Measurements from ENCODE around the gene JAGN1. TPM values are rescaled to one million over a fixed set of nuclear protein-coding genes. Genes with fewer than 3 reads are reported as not detected.
"Not testable (repeated sequence)": the region's sequence is repeated elsewhere in the genome, so short reads cannot be mapped to it uniquely, and the experiment has no call there.

JAGN1 gene
- total and polyA plus RNA-seq, 9 of the 15 experiments (the other 6 are each of a cell fraction or from before 2014, with no cell fraction given), result 31.6 to 77.8 (median 40.3) TPM

- in situ Hi-C loops (cut with MboI) (no loop called here), intact Hi-C loops (cut with micrococcal nuclease) (loop anchor here (5.0 kb wide), 2 partner anchors 53 to 68 kb away; partner anchors contain the start of genes CRELD1 and IL17RC)
- TF ChIP-seq FOXA3 (CRISPR knock-in tag; conservative IDR thresholded peaks at IDR 0.05 in 1 of 2, IDR thresholded peaks at IDR 0.05 in 1 of 2) (no peak), CEBPB (tag; IDR thresholded peaks at IDR 0.05) (peak; percentile 40; the same call in 1 of the 2 replicates), NFIC (IDR thresholded peaks at IDR 0.05) (peak; percentile 75)
- no peaks in the 10 kb centered on the region for H3K36me3 ChIP-seq (ENCODE audit: control insufficient read depth, insufficient read depth, low read length)
- H3K4me2 ChIP-seq (ENCODE audit: insufficient read depth, low read length), result no peak overlapping the region
- no peaks in the 10 kb centered on the region for H3K27me3 ChIP-seq (ENCODE audit: control insufficient read depth in 2 of 2, insufficient read depth in 2 of 2, low read length in 2 of 2)
- POLR2A ChIA-PET, result interaction anchor here (0.6 to 1.2 kb wide), 4 partner anchors 16 to 497 kb away, joined by 3 to 4 read pairs (median 4); partner anchors contain the start of gene SEC13
- H3K27ac ChIP-seq (ENCODE audit: extremely low read depth, low read depth, low read length), result no peak overlapping the region
- no peaks in the 10 kb centered on the region for H3K79me2 ChIP-seq (ENCODE audit: control insufficient read depth, insufficient read depth, low read length)
- CTCF ChIA-PET (ENCODE audit: low intra/inter-chr PET ratio), result interaction anchor here (1.0 kb wide), 1 partner anchor 177 kb away, joined by 3 read pairs; no protein-coding TSS in a partner anchor
- H3K9me3 ChIP-seq (replicated peaks; ENCODE audit: control insufficient read depth, insufficient read depth, low read depth, low read length), result no peaks in the 10 kb centered on the region
- no peak for DNase-seq (ENCODE audit: extremely low read depth in 1 of 4, low spot score in 3 of 4)
- H3K9ac ChIP-seq (ENCODE audit: insufficient read depth in 1 of 2, low read depth in 2 of 2, low read length in 2 of 2), result peak overlapping the region in 1 of 2 experiments; percentile 7; a peak in 1 of 4 replicates
- FAIRE-seq, result no peak
- 68% methylated on average over 16 of the region's 16 CpGs for WGBS (ENCODE audit: insufficient coverage, low coverage, missing lambda C conversion rate)
- no peaks in the 10 kb centered on the region for H3K9me1 ChIP-seq (ENCODE audit: control insufficient read depth, insufficient read depth, low read length)
- no peak for ATAC-seq
- no TSS peak for BruUV-seq (replicated peaks)
- peak overlapping the region; percentile 47 for H2AFZ ChIP-seq (ENCODE audit: low read depth, low read length)
- H4K20me1 ChIP-seq (replicated peaks; ENCODE audit: control insufficient read depth, insufficient read depth, low read length), result no peaks in the 10 kb centered on the region
- H3K4me3 ChIP-seq, result no peak overlapping the region
- peaks cover 6 to 30% of the 10 kb centered on the region in 2 experiments; a peak in 4 of 5 replicates for H3K4me1 ChIP-seq (replicated peaks in 1 of 2; ENCODE audit: control insufficient read depth in 2 of 2, insufficient read depth in 2 of 2, low read length in 2 of 2)
These were observed 26.0 kb upstream of the JAGN1 start for GRCh38 chr3:9864200-9864927.

DNA sequence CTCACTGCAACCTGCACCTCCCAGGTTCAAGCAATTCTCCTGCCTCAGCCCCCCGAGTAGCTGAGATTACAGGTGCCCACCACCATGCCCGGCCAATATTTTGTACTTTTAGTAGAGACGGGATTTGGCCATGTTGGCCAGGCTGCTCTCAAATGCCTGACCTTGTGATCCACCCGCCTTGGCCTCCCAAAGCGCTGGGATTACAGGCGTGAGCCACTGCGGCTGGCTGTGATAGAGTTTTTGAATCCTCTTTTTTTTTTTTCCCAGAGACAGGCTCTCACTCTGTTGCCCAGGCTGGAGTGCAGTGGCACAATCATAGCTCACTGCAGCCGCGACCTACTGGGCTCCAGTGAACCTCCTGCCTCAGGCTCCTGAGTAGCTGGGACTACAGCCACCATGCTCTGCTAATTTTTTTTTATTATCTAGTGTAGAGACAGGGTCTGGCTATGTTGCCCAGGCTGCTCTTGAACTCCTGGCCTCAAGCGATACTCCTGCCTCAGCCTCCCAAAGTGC lies 25.2 kb upstream of the JAGN1 start:
- H2AFZ ChIP-seq (ENCODE audit: low read depth, low read length); H3K9me3 ChIP-seq (replicated peaks; ENCODE audit: control insufficient read depth, insufficient read depth, low read depth, low read length); H3K36me3 ChIP-seq (ENCODE audit: control insufficient read depth, insufficient read depth, low read length); intact Hi-C loops (cut with micrococcal nuclease); H3K4me2 ChIP-seq (ENCODE audit: insufficient read depth, low read length); BruUV-seq (replicated peaks); H3K9me1 ChIP-seq (ENCODE audit: control insufficient read depth, insufficient read depth, low read length); H4K20me1 ChIP-seq (replicated peaks; ENCODE audit: control insufficient read depth, insufficient read depth, low read length); ATAC-seq; H3K79me2 ChIP-seq (ENCODE audit: control insufficient read depth, insufficient read depth, low read length); FAIRE-seq; H3K4me3 ChIP-seq; H3K27ac ChIP-seq (ENCODE audit: extremely low read depth, low read depth, low read length); H3K27me3 ChIP-seq (ENCODE audit: control insufficient read depth in 2 of 2, insufficient read depth in 2 of 2, low read length in 2 of 2); DNase-seq (ENCODE audit: extremely low read depth in 1 of 4, low spot score in 3 of 4); in situ Hi-C loops (cut with MboI): not testable (repeated sequence)
- peak overlapping the region in 1 of 2 experiments; percentile 36; a peak in 2 of 4 replicates for H3K9ac ChIP-seq (ENCODE audit: insufficient read depth in 1 of 2, low read depth in 2 of 2, low read length in 2 of 2)
- WGBS (ENCODE audit: insufficient coverage, low coverage, missing lambda C conversion rate), result 71% methylated on average over 10 of the region's 10 CpGs
- POLR2A ChIA-PET, result interaction anchor here (0.6 to 1.2 kb wide), 2 partner anchors 61 to 498 kb away, joined by 3 to 4 read pairs; no protein-coding TSS in a partner anchor
- peaks cover 6 to 24% of the 10 kb centered on the region in 2 experiments; a peak in 4 of 5 replicates for H3K4me1 ChIP-seq (replicated peaks in 1 of 2; ENCODE audit: control insufficient read depth in 2 of 2, insufficient read depth in 2 of 2, low read length in 2 of 2)
- CTCF ChIA-PET (ENCODE audit: low intra/inter-chr PET ratio), result interaction anchor here (1.0 kb wide), 1 partner anchor 176 kb away, joined by 3 read pairs; no protein-coding TSS in a partner anchor

All from K562 (cell line).